Stimulated activated naive B cell treated with anti-CD40 and anti-IgM and Interleukin-4, amounts not matched to agents 10 μg/mL and 1 μg/mL and 100 μg/mL, for 72 hours (primary cell): ENCODE data around the gene MYO15B.
A peak's percentile ranks its signal among the peaks of the same experiment; 100 is the strongest.

Experiments used
- ATAC-seq, 2 donors: fragments of 150-1000 bp; cut with Tn5 transposase; replicated peaks; 2 replicates each; pipeline ENCODE4 v1.10.0; 2021; ENCODE audit warnings: moderate library complexity in 1 of 2
- DNase-seq: peaks from one replicate; pipeline ENCODE4 v3.0.0; 2021
- H3K27ac Mint-ChIP-seq: one replicate; pipeline ENCODE4 v1.8.0; 2022; ENCODE audit warnings: mild to moderate bottlenecking, mixed read lengths
- H3K27me3 Mint-ChIP-seq, 2 donors: one replicate each; pipeline ENCODE4 v1.8.0; 2022; ENCODE audit warnings: mixed read lengths in 2 of 2
- H3K36me3 Mint-ChIP-seq, 2 donors: one replicate each; pipeline ENCODE4 v1.8.0; 2022; ENCODE audit warnings: mixed read lengths in 2 of 2, mild to moderate bottlenecking in 1 of 2
- H3K4me1 Mint-ChIP-seq, 2 donors: one replicate each; pipeline ENCODE4 v1.8.0; 2022; ENCODE audit warnings: mixed read lengths in 2 of 2, mild to moderate bottlenecking in 1 of 2
- H3K4me3 Mint-ChIP-seq, 2 donors: one replicate each; pipeline ENCODE4 v1.8.0; 2022; ENCODE audit warnings: mild to moderate bottlenecking in 2 of 2, mixed read lengths in 2 of 2, moderate library complexity in 1 of 2
- H3K9me3 Mint-ChIP-seq, 2 donors: one replicate each; pipeline ENCODE4 v1.8.0; 2022; ENCODE audit warnings: mixed read lengths in 2 of 2, mild to moderate bottlenecking in 1 of 2

MYO15B gene

DNA sequence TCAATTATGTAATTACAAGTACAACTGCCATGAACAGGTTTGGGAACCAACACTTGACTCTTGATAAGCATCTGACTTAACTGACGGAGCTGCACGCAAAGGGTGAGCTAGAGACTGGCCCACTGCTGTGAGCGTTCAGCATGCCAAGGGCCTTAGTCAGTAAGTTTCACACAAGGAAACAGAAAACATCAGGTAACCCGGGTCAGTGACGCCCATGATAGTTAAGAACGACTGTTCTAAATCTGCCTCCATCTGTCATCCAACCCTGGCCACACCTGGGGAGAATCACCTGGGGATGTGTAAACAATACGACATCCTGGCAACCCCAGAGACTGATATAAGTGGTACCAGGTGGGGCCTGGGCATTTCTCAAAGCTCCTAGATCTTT lies 57.9 kb downstream of the MYO15B start:
- ATAC-seq (peak; percentile 3 to 4), DNase-seq (no peak)
- Mint-ChIP-seq H3K27ac (peak overlapping the region; percentile 90), H3K4me3 (no peak overlapping the region), H3K4me1 (peaks cover 11 to 16% of the 10 kb centered on the region in 2 donors), H3K27me3 (no peaks in the 10 kb centered on the region), H3K36me3 (peaks cover 34% of the 10 kb centered on the region in 2 donors), H3K9me3 (no peaks in the 10 kb centered on the region)

DNA sequence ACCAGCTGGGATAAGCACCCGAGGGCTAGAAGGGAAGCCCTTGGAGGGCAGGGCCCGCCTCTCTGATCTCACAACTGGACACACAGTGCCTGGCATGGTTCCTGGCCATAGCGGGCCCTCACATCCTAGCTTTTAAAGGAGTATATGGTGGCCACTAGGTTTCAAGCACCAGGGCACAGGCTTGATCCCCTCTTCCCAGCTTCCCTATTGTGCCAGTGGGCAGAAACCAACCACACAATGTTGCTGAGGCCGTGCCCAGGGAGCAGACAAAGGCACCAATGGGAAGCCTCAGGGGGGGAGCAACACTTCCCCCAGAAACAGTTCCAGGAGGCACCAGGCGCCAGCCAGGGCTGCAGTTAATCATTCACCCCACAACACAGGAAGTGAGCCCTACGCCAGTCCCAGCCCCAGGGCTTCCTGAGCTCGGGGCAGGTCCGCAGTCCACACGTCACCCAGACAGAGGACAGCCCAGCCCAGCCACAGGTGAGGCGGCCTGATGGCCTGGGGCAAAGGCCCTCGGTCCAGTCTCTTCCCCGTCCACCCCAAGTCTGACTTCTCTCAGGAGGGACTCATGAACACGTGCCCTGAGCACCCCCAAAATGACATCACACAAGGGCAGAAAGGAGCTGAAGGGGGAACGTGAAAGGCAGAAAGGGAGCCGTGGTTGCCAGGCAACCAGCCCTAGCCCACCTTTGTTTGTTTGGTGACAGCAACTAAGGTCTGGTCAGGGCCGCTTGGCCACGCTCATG lies 58.5 kb downstream of the MYO15B start:
- Mint-ChIP-seq H3K36me3 (peaks cover 39% of the 10 kb centered on the region in 2 donors), H3K27me3 (no peaks in the 10 kb centered on the region), H3K4me1 (peaks cover 11 to 16% of the 10 kb centered on the region in 2 donors), H3K9me3 (no peaks in the 10 kb centered on the region), H3K27ac (peak overlapping the region; percentile 90), H3K4me3 (peak overlapping the region; percentile 70 to 76)
- ATAC-seq (peak; percentile 100), DNase-seq (peak; percentile 46)

DNA sequence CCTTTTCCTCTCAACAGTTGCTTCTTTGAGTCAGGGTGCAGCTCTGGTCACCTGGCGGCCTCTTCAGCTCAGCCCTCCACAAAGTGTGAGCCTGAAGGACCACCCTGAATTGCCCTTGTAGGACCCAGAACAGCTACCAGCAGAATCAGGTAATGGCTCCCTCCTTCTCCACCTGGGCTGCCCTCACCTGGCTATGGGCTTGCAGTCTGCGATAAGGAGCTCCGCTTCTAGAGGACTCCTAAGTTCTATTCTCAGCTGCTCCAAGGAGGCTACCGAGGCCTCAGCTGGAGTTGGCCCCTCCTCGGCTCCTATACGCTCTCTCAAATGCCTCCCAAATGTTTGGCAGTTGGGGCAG lies 59.0 kb downstream of the MYO15B start:
- H3K4me1 Mint-ChIP-seq = peaks cover 11 to 16% of the 10 kb centered on the region in 2 donors
- no peak overlapping the region for H3K4me3 Mint-ChIP-seq
- H3K27me3 Mint-ChIP-seq = no peaks in the 10 kb centered on the region
- no peaks in the 10 kb centered on the region for H3K9me3 Mint-ChIP-seq
- DNase-seq (no peak), ATAC-seq (no peak)
- H3K36me3 Mint-ChIP-seq = peaks cover 40 to 44% of the 10 kb centered on the region in 2 donors
- peak overlapping the region; percentile 81 for H3K27ac Mint-ChIP-seq

DNA sequence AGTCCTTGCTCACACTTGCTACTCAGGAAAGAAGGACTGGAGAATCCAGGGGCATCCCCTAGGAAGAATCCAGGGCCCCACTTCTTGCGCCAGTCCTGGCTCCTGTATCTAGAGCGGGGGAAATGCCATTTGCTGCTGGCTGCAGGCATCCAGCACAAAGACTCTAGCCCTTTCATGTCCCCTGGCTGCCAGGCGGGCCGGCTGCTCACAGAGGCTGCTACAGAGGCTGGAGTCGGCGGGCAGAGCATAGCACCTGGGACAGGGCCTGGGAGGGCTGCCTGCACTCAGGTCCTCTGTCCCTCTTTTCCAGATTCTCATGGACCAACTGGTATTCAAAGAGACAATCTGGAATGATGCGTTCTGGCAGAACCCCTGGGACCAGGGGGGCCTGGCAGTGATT lies 59.5 kb downstream of the MYO15B start:
- Mint-ChIP-seq H3K27ac (no peak overlapping the region), H3K36me3 (peaks cover 40 to 44% of the 10 kb centered on the region in 2 donors), H3K9me3 (no peaks in the 10 kb centered on the region), H3K4me1 (peaks cover 11 to 16% of the 10 kb centered on the region in 2 donors), H3K4me3 (no peak overlapping the region), H3K27me3 (no peaks in the 10 kb centered on the region)
- DNase-seq = no peak
- ATAC-seq = no peak

DNA sequence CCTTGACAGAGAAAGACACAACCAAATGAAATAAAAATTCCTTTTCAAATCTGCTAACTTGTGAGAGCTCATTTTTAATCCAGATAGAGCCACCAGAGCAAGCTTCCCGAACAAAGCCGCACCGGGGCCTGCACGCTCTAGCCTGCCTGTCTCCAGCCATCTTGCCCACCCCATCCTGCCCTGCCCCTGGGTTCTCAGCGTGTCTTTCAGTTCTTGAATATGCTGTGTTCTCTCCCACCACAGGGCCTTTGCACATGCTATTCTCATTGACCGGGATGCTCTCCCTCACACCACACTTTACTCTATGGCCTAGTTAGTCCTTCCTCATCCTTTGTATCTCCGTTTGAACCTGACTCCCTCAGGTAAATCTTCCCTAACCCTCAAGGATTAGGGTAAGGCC lies 60.3 kb downstream of the MYO15B start:
- H3K4me1 Mint-ChIP-seq = peaks cover 14 to 22% of the 10 kb centered on the region in 2 donors
- H3K36me3 Mint-ChIP-seq = peaks cover 43 to 51% of the 10 kb centered on the region in 2 donors
- ATAC-seq = no peak
- no peak overlapping the region for H3K4me3 Mint-ChIP-seq
- DNase-seq = no peak
- H3K27me3 Mint-ChIP-seq = no peaks in the 10 kb centered on the region
- no peaks in the 10 kb centered on the region for H3K9me3 Mint-ChIP-seq
- no peak overlapping the region for H3K27ac Mint-ChIP-seq

DNA sequence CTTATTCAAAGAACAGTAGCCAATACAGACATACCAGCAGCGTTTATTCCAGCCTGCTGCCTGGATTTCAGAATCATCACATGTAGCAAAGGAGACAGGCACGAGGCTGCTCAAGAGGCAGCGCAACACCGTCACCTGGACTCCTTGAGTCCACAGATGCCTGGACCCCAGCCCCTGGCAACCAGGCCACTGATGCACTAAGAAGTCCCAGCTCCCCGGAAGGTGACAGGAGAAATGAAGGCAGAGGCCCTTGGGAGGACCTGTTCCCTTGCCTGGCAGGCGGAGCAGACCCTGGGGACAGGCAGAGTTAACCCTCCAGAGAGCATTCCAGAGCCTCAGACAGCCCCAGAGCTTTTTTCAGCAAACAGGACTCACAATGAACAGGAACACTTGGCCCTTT lies 62.1 kb downstream of the MYO15B start:
- Mint-ChIP-seq H3K4me1 (peaks cover 15 to 28% of the 10 kb centered on the region in 2 donors), H3K9me3 (no peaks in the 10 kb centered on the region), H3K27ac (no peak overlapping the region), H3K4me3 (no peak overlapping the region), H3K36me3 (peaks cover 48 to 61% of the 10 kb centered on the region in 2 donors), H3K27me3 (no peaks in the 10 kb centered on the region)
- no peak for DNase-seq
- ATAC-seq = no peak

DNA sequence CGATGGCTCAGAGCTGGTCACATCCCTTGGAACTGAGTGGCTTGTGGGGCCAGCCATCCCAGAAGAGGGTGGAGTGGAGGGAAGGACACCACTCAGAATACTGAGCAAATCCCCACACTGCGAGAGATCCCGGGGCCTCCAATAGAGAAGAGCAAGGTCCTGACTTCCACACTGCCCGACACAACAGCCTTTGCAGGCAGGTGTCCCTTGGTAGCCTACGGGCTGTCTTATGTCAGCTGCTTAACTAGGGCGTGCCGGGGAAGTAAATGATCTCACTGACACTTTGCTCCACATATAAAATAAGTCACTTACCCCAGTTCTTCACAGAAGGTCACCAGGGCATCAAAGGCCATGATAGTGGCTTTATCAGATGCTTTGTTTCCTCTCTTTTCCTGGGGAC lies 63.3 kb downstream of the MYO15B start:
- H3K36me3 Mint-ChIP-seq = peaks cover 48 to 57% of the 10 kb centered on the region in 2 donors
- H3K9me3 Mint-ChIP-seq = no peaks in the 10 kb centered on the region
- peaks cover 12 to 22% of the 10 kb centered on the region in 2 donors for H3K4me1 Mint-ChIP-seq
- H3K27ac Mint-ChIP-seq = no peak overlapping the region
- no peaks in the 10 kb centered on the region for H3K27me3 Mint-ChIP-seq
- no peak overlapping the region for H3K4me3 Mint-ChIP-seq
- ATAC-seq = no peak
- DNase-seq = no peak

DNA sequence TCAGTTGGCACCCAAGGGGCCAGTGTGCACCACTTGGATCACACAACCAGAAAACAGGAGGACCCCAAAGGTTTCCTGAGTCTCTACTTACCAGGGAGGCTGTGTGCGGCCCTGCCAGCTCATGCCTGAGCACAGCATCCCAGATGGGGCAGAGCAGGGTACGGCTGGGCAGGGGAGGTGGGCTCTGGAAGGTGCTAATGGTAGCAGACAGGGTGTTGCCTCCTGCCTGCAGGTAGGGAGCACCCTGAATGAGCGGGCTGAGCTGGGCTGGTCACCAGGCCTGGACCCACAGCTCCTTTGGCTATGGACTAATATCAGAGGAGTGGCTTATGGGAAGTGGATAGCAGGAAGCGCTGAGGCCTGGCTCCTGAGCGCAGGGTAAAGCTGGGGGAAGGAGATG lies 64.7 kb downstream of the MYO15B start:
- Mint-ChIP-seq H3K9me3 (no peaks in the 10 kb centered on the region), H3K4me3 (no peak overlapping the region), H3K27me3 (no peaks in the 10 kb centered on the region), H3K27ac (no peak overlapping the region), H3K4me1 (peaks cover 4 to 11% of the 10 kb centered on the region in 2 donors), H3K36me3 (peaks cover 48 to 61% of the 10 kb centered on the region in 2 donors)
- ATAC-seq (no peak), DNase-seq (no peak)

DNA sequence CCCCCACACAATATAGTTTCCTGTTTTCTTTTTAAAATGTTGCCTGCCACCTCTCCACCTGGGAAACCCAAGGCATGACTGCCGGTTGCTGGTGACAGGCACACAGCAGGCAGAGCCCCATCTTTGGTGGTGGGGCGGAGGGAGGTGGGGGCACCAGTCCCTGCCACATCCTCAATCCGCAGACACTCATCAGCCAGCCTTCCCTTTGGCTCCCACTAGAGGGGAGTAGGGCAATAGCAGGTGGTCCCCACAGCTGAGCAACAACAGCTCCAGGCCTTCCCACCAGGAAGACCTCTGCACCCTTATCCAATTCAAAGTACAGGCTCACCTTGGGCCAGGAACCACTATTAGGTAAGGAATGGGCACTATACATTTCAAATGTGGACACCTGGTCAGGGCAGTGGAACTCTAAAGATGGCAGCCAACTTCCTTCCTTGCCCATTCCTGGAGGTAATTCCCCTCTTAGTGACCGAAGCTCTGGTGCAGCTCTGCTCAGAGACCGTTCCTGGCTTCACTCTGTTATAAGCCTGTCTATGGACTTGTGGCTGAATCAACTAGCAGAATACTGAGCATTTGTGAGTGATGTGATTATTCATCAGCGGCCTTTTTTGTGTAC lies 65.4 kb downstream of the MYO15B start:
- Mint-ChIP-seq H3K36me3 (peaks cover 44 to 56% of the 10 kb centered on the region in 2 donors), H3K9me3 (no peaks in the 10 kb centered on the region), H3K27me3 (no peaks in the 10 kb centered on the region), H3K4me1 (peaks cover 4 to 11% of the 10 kb centered on the region in 2 donors), H3K27ac (peak overlapping the region; percentile 77), H3K4me3 (no peak overlapping the region)
- ATAC-seq = peak; percentile 67 to 69
- no peak for DNase-seq

DNA sequence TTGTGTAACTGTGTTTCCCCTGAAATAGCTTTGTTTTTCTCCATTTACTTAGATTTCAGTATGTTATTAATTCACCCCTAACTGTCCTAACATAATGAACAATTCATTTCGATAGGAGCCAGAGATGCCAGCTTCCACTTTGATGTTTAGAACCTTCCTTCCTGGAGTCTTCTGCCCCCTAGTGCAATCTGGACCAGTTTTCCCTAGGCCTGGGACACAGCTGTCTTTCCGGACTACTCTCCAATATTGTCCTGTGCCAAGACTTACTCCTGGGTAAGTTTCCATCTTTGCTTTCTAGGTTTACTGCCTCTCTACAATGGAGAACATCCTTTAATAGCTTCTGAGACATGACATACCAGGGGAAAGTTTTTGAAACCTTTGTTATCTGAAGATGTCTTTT lies 66.6 kb downstream of the MYO15B start:
- ATAC-seq (no peak), DNase-seq (no peak)
- H3K27ac Mint-ChIP-seq = no peak overlapping the region
- H3K4me3 Mint-ChIP-seq = no peak overlapping the region
- peaks cover 4 to 11% of the 10 kb centered on the region in 2 donors for H3K4me1 Mint-ChIP-seq
- H3K27me3 Mint-ChIP-seq = no peaks in the 10 kb centered on the region
- H3K9me3 Mint-ChIP-seq = no peaks in the 10 kb centered on the region
- H3K36me3 Mint-ChIP-seq = peaks cover 35 to 48% of the 10 kb centered on the region in 2 donors

DNA sequence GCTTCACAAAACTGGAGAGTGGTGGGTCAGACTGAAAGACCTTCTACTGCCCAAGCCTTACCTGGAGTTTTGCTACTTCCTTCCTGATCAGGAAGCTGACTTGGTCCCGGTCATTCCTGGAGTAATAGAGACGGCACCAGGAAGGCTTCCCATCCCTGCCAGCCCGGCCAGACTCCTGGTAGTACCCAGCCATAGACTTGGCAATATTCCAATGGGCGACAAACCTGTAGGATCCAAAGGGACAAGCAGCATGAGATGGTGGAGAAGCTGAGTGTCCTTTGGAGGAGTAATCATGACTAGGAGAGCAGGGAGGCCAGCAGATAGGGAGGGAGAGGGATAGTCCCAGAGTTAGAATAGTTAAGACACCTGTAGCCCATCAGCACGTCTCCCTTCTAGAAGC lies 70.6 kb downstream of the MYO15B start:
- Mint-ChIP-seq H3K36me3 (peaks cover 24 to 34% of the 10 kb centered on the region in 2 donors), H3K27ac (peak overlapping the region; percentile 34), H3K4me3 (no peak overlapping the region), H3K9me3 (no peaks in the 10 kb centered on the region), H3K27me3 (no peaks in the 10 kb centered on the region), H3K4me1 (peaks cover 9 to 24% of the 10 kb centered on the region in 2 donors)
- no peak for DNase-seq
- no peak for ATAC-seq

DNA sequence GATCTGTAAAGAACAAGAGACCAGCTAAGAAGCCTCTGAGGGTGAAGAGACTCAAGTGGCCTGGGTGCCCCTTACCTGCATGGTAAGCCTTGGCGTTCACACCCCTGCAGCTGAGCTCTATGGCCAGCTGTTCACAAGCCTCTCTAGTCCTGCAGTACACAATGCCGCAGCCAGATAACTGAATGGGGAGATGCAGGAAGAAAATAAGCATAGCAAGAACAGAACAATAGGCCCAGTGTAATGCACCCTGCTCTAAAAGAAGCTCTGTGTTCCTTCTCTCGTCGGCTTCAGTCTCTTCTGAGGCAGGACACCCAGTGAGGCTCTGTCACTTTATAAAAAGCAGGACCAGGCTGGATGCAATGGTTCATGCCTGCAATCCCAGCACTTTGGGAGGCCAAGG lies 73.9 kb downstream of the MYO15B start:
- H3K4me3 Mint-ChIP-seq = peak overlapping the region in 1 of 2 donors; percentile 30
- peaks cover 26 to 38% of the 10 kb centered on the region in 2 donors for H3K36me3 Mint-ChIP-seq
- peaks cover 22 to 44% of the 10 kb centered on the region in 2 donors for H3K4me1 Mint-ChIP-seq
- ATAC-seq (no peak), DNase-seq (no peak)
- peaks cover 0 to 3% of the 10 kb centered on the region in 2 donors for H3K9me3 Mint-ChIP-seq
- H3K27ac Mint-ChIP-seq = no peak overlapping the region
- H3K27me3 Mint-ChIP-seq = no peaks in the 10 kb centered on the region

DNA sequence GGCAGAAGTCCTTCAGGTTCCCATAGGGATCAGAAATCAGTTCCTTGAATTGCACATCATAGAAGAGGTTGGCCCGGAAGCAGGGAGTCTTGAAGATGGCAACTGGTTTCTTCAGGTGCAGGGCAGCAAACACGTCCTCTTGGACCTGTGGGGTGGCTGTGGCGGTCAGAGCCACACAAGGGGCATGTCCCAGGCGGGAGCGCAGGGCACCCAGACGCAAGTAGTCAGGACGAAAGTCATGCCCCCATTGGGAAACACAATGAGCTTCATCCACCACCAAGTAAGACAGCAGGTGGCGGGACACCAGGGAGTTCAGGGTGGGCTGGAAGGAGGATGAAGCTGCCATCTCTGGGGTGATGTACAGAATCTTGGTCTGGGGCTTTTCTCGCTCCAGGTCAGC lies 74.9 kb downstream of the MYO15B start:
- DNase-seq = no peak
- peaks cover 22 to 44% of the 10 kb centered on the region in 2 donors for H3K4me1 Mint-ChIP-seq
- no peak overlapping the region for H3K4me3 Mint-ChIP-seq
- H3K27me3 Mint-ChIP-seq = no peaks in the 10 kb centered on the region
- peaks cover 21 to 32% of the 10 kb centered on the region in 2 donors for H3K36me3 Mint-ChIP-seq
- no peak for ATAC-seq
- no peak overlapping the region for H3K27ac Mint-ChIP-seq
- peaks cover 0 to 3% of the 10 kb centered on the region in 2 donors for H3K9me3 Mint-ChIP-seq

DNA sequence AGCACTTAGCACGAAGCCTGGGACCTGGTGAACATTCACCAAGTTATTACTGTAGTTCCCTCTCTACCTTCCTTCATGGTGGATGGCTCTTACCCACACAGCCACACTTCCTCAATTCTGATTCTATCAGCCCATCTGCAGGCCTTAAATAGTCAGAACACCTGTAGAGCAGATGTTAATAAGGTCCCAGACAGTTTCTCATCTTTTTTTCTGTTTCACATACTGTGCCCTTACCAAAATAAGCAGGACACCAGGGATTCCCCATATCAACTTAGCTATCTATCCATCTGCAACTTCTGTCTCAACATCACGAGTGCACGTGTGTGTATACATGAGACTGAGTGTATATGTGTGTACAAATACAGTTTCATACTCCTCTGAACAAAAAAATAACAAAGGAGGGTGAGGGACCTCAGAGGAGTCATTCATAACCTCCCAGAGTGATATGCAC lies 76.5 kb downstream of the MYO15B start:
- peak overlapping the region; percentile 90 for H3K27ac Mint-ChIP-seq
- no peaks in the 10 kb centered on the region for H3K27me3 Mint-ChIP-seq
- ATAC-seq (peak; percentile 90 to 91), DNase-seq (peak; percentile 70)
- peaks cover 0 to 3% of the 10 kb centered on the region in 2 donors for H3K9me3 Mint-ChIP-seq
- H3K36me3 Mint-ChIP-seq = peaks cover 21 to 32% of the 10 kb centered on the region in 2 donors
- peaks cover 26 to 50% of the 10 kb centered on the region in 2 donors for H3K4me1 Mint-ChIP-seq
- peak overlapping the region; percentile 40 to 70 for H3K4me3 Mint-ChIP-seq

DNA sequence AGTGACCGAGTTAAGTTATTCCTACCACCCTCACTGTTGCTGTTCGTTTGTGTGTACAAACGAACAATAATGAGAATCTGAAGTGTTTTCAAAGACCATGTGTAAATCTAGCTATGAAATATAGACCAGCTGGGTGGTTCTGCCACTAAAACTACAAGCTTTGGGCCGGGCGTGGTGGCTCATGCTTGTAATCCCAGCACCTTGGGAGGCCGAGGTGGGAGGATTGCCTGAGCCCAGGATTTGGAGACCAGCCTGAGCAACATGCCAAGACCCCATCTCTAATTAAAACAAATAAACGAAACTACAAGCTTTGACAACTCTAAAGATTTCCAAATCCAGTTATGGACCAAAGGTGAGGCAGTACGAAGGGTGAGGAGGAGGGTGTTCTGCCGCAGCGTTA lies 78.4 kb downstream of the MYO15B start:
- H3K27me3 Mint-ChIP-seq = no peaks in the 10 kb centered on the region

More for the DNA sequence above, 78.4 kb downstream of the MYO15B start:
- H3K4me1 Mint-ChIP-seq = peaks cover 31 to 52% of the 10 kb centered on the region in 2 donors
- peaks cover 24 to 30% of the 10 kb centered on the region in 2 donors for H3K36me3 Mint-ChIP-seq
- H3K4me3 Mint-ChIP-seq = peak overlapping the region; percentile 70 to 71
- no peak for ATAC-seq
- peaks cover 0 to 3% of the 10 kb centered on the region in 2 donors for H3K9me3 Mint-ChIP-seq
- peak overlapping the region; percentile 76 for H3K27ac Mint-ChIP-seq
- no peak for DNase-seq
